Neural crest cell (in vitro differentiated cells): ENCODE measurements around the gene GPR179. TPM values are rescaled to one million over a fixed set of nuclear protein-coding genes. Genes with fewer than 3 reads are reported as not detected.
A peak's percentile ranks its signal among the peaks of the same experiment; 100 is the strongest.

Experiments used
- DNase-seq: peaks from one replicate; pipeline ENCODE4 v3.0.0; 2021; ENCODE audit warnings: low read depth, mixed read lengths, low spot score
- H3K27ac Mint-ChIP-seq: one replicate; pipeline ENCODE4 v1.8.0; 2021; ENCODE audit warnings: mild to moderate bottlenecking, mixed read lengths; ENCODE audit not compliant: unreplicated experiment
- H3K27me3 Mint-ChIP-seq: 2 replicates; pipeline ENCODE4 v1.8.0; 2021; ENCODE audit warnings: low read depth, mild to moderate bottlenecking, mixed read lengths
- H3K36me3 Mint-ChIP-seq: 2 replicates; pipeline ENCODE4 v1.8.0; 2021; ENCODE audit warnings: low read depth, mild to moderate bottlenecking, mixed read lengths
- H3K4me1 Mint-ChIP-seq: 2 replicates; pipeline ENCODE4 v1.8.0; 2021; ENCODE audit warnings: mixed read lengths
- H3K4me3 Mint-ChIP-seq: one replicate; pipeline ENCODE4 v1.8.0; 2021; ENCODE audit warnings: mild to moderate bottlenecking, mixed read lengths
- H3K9me3 Mint-ChIP-seq: 2 replicates; pipeline ENCODE4 v1.8.0; 2021; ENCODE audit warnings: mixed read lengths
- total RNA-seq: library from RNA; stranded (reverse); gene quantifications from 2 replicates; pipeline ENCODE4 v1.2.1, GENCODE V29; 2021
- TF ChIP-seq, protein P1 (sequence below): fragments of 200-600 bp; sonication (generic); conservative IDR thresholded peaks from 2 replicates; pipeline ENCODE4 v1.5.0; 2021; ENCODE audit warnings: antibody characterized with exemption, mild to moderate bottlenecking

The GPR179 gene
- total RNA-seq, 1 donor from 2014 or later: 0.07 TPM

GRCh38 chr17:38325221-38325851 lies 18.4 kb downstream of the GPR179 start:
- Mint-ChIP-seq H3K4me3 (peak overlapping the region; percentile 75), H3K9me3 (no peaks in the 10 kb centered on the region), H3K36me3 (peaks cover 8% of the 10 kb centered on the region), H3K4me1 (peaks cover 53% of the 10 kb centered on the region), H3K27ac (peak overlapping the region; percentile 100), H3K27me3 (no peaks in the 10 kb centered on the region)
- peak; percentile 34 for DNase-seq
- TF ChIP-seq, protein P1, sequence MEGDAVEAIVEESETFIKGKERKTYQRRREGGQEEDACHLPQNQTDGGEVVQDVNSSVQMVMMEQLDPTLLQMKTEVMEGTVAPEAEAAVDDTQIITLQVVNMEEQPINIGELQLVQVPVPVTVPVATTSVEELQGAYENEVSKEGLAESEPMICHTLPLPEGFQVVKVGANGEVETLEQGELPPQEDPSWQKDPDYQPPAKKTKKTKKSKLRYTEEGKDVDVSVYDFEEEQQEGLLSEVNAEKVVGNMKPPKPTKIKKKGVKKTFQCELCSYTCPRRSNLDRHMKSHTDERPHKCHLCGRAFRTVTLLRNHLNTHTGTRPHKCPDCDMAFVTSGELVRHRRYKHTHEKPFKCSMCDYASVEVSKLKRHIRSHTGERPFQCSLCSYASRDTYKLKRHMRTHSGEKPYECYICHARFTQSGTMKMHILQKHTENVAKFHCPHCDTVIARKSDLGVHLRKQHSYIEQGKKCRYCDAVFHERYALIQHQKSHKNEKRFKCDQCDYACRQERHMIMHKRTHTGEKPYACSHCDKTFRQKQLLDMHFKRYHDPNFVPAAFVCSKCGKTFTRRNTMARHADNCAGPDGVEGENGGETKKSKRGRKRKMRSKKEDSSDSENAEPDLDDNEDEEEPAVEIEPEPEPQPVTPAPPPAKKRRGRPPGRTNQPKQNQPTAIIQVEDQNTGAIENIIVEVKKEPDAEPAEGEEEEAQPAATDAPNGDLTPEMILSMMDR: no peak

- H3K27me3 Mint-ChIP-seq: no peaks in the 10 kb centered on the region
- TF ChIP-seq, protein P1: no peak
- H3K4me1 Mint-ChIP-seq: peaks cover 47% of the 10 kb centered on the region
- DNase-seq: no peak
- H3K36me3 Mint-ChIP-seq: peaks cover 11% of the 10 kb centered on the region
- H3K9me3 Mint-ChIP-seq: no peaks in the 10 kb centered on the region
- H3K4me3 Mint-ChIP-seq: peak overlapping the region; percentile 75
- H3K27ac Mint-ChIP-seq: peak overlapping the region; percentile 100
Measured at GRCh38 chr17:38324772-38325171, 19.0 kb downstream of the GPR179 start.

GRCh38 chr17:38324141-38324697 lies 19.5 kb downstream of the GPR179 start:
- peaks cover 45% of the 10 kb centered on the region for H3K4me1 Mint-ChIP-seq
- no peaks in the 10 kb centered on the region for H3K9me3 Mint-ChIP-seq
- H3K36me3 Mint-ChIP-seq: peaks cover 14% of the 10 kb centered on the region
- peak overlapping the region; percentile 75 for H3K4me3 Mint-ChIP-seq
- no peak for DNase-seq
- TF ChIP-seq, protein P1: no peak
- H3K27me3 Mint-ChIP-seq: no peaks in the 10 kb centered on the region
- H3K27ac Mint-ChIP-seq: peak overlapping the region; percentile 100

DNA sequence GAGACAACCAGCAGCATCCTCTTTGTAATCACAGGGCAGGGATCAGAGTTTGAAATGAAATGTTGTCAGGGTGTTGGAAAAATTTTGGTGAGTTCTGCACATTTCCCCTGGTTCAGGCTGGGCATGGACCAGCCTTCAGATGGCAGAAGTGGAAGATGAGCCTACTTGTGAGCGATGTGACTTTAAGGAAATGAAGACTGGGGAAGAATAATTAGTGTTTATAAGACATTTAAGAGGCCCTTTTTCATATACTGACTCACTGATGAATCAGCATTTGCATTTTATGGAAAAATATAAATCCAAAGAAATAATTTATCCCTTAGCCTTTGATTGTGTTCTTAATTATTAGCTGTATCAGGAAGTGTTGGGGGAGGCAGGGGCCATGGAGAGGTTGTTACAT lies 20.9 kb downstream of the GPR179 start:
- peaks cover 35% of the 10 kb centered on the region for H3K4me1 Mint-ChIP-seq
- DNase-seq: no peak
- no peaks in the 10 kb centered on the region for H3K27me3 Mint-ChIP-seq
- TF ChIP-seq, protein P1: no peak
- no peak overlapping the region for H3K27ac Mint-ChIP-seq
- H3K36me3 Mint-ChIP-seq: peaks cover 16% of the 10 kb centered on the region
- H3K4me3 Mint-ChIP-seq: no peak overlapping the region
- no peaks in the 10 kb centered on the region for H3K9me3 Mint-ChIP-seq

- peaks cover 32% of the 10 kb centered on the region for H3K4me1 Mint-ChIP-seq
- no peaks in the 10 kb centered on the region for H3K9me3 Mint-ChIP-seq
- TF ChIP-seq, protein P1: peak; percentile 81
- H3K4me3 Mint-ChIP-seq: no peak overlapping the region
- no peak overlapping the region for H3K27ac Mint-ChIP-seq
- no peaks in the 10 kb centered on the region for H3K27me3 Mint-ChIP-seq
- H3K36me3 Mint-ChIP-seq: peaks cover 16% of the 10 kb centered on the region
- peak; percentile 74 for DNase-seq
Measured at GRCh38 chr17:38322156-38322779, 21.5 kb downstream of the GPR179 start.
